Sigmoid colon (tissue), 7 donors: ENCODE measurements around the gene FANCB. TPM values are rescaled to one million over a fixed set of nuclear protein-coding genes. Genes with fewer than 3 reads are reported as not detected.

ENCODE experiments used
- DNase-seq: peaks from one replicate; pipeline ENCODE4 v3.0.0-alpha.2; 2019
- H3K27ac ChIP-seq, 4 donors: fragments of 200-600 bp; sonication (generic); one replicate each; pipeline ENCODE4 v1.5.1; 2016 to 2019; ENCODE audit warnings: mild to moderate bottlenecking in 1 of 4
- H3K27me3 ChIP-seq, 3 donors: fragments of 200-600 bp; sonication (generic); one replicate each; pipeline ENCODE4 v1.5.1; 2019; ENCODE audit warnings: mild to moderate bottlenecking in 1 of 3
- H3K36me3 ChIP-seq, 4 donors: fragments of 200-600 bp; sonication (generic); one replicate each; pipeline ENCODE4 v1.5.1; 2016 to 2019
- H3K4me1 ChIP-seq, 4 donors: fragments of 200-600 bp; sonication (generic); one replicate each; pipeline ENCODE4 v1.5.1; 2017 to 2019
- H3K4me3 ChIP-seq, 4 donors: fragments of 200-600 bp; sonication (generic); one replicate each; pipeline ENCODE4 v1.5.1; 2017 to 2019; ENCODE audit warnings: mild to moderate bottlenecking in 2 of 4, moderate library complexity in 1 of 4
- H3K9me3 ChIP-seq, 4 donors: fragments of 200-600 bp in 3 of 4; sonication (generic) in 3 of 4; one replicate each; pipeline versions ENCODE4 v1.5.1 to v1.6.1; 2013 to 2019
- EP300 ChIP-seq, 4 donors: sonication (generic); formaldehyde crosslinking; IDR thresholded peaks; one replicate each; pipeline ENCODE4 v1.6.1; 2017; ENCODE audit warnings: antibody characterized with exemption in 4 of 4
- POLR2A ChIP-seq, 2 donors: fragments of 450-650 bp; IDR thresholded peaks; one replicate each; pipeline ENCODE4 v1.6.1; 2016; ENCODE audit warnings: antibody characterized with exemption in 2 of 2, mild to moderate bottlenecking in 2 of 2, moderate library complexity in 2 of 2
- POLR2AphosphoS5 ChIP-seq, 4 donors: sonication (generic); formaldehyde crosslinking; IDR thresholded peaks; one replicate each; pipeline ENCODE4 v1.6.1; 2017; ENCODE audit warnings: antibody characterized with exemption in 4 of 4
- WGBS, 2 donors: extraction: QIAGEN DNeasy Blood & Tissue Kit; methylation state at CpG; one replicate each; pipeline ENCODE4 v1.1.7; 2013; 5-methylcytosine and 5-hydroxymethylcytosine counted together
- intact Hi-C: fragments of 100-400 bp; cut with DNase I; formaldehyde crosslinking; loops from one replicate; pipeline ENCODE4 v1.15.1; 2023
- polyA plus RNA-seq, 3 donors: library from polyadenylated mRNA; stranded (reverse); fragments of 200-250 nt; gene quantifications; one replicate each; pipeline ENCODE4 v1.2.3, GENCODE V29; 2013
- total RNA-seq, 4 donors: library from RNA; depleted of rRNA; stranded (reverse); fragments of >200 nt; gene quantifications; one replicate each; pipeline ENCODE4 v1.1.0, GENCODE V29; 2016
- TF ChIP-seq, protein P1 (sequence below), 4 experiments: fragments of 450-650 bp in 3 of 4; fragments of 200-600 bp in 1 of 4; IDR thresholded peaks; one replicate each; pipeline ENCODE4 v1.5.1; 2016 to 2019; ENCODE audit warnings: antibody characterized with exemption in 4 of 4, mild to moderate bottlenecking in 3 of 4, moderate library complexity in 2 of 4
- donor health status: healthy with polysubstance abuse.
- donor health status: Bipolar disorder and iron deficiency.
- donor health status: healthy.

FANCB gene
- total and polyA plus RNA-seq, 7 donors = under 0.01 to 4.4 (median 1.4) TPM

DNA sequence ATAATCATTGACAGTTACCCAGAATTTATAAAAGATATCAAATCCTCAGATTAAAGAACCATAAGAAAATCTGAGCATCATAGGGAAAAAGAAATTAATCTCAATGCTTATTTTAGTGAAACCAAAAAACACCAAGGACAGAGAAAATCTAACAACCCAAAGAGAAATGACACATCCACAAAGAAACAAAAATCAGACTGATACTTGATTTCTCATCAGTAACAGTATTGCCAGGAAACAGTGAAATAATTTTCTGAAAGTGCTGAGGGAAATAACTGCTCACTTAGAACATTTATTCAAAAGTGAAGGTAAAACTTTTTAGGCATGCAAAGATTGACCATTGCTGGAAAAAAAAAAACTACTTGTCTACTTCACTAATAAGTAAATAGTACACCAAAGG is 11.0 kb upstream of the FANCB start:
- DNase-seq = no peak
- no peak overlapping the region for H3K27ac ChIP-seq
- no peaks in the 10 kb centered on the region for H3K36me3 ChIP-seq
- H3K27me3 ChIP-seq = no peaks in the 10 kb centered on the region
- no peaks in the 10 kb centered on the region for H3K4me1 ChIP-seq
- intact Hi-C loops = no loop called here
- TF ChIP-seq POLR2A (IDR thresholded peaks at IDR 0.05) (no peak), POLR2AphosphoS5 (IDR thresholded peaks at IDR 0.05) (no peak), EP300 (IDR thresholded peaks at IDR 0.05) (no peak)
- TF ChIP-seq, protein P1, sequence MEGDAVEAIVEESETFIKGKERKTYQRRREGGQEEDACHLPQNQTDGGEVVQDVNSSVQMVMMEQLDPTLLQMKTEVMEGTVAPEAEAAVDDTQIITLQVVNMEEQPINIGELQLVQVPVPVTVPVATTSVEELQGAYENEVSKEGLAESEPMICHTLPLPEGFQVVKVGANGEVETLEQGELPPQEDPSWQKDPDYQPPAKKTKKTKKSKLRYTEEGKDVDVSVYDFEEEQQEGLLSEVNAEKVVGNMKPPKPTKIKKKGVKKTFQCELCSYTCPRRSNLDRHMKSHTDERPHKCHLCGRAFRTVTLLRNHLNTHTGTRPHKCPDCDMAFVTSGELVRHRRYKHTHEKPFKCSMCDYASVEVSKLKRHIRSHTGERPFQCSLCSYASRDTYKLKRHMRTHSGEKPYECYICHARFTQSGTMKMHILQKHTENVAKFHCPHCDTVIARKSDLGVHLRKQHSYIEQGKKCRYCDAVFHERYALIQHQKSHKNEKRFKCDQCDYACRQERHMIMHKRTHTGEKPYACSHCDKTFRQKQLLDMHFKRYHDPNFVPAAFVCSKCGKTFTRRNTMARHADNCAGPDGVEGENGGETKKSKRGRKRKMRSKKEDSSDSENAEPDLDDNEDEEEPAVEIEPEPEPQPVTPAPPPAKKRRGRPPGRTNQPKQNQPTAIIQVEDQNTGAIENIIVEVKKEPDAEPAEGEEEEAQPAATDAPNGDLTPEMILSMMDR (IDR thresholded peaks at IDR 0.05) = no peak
- no peaks in the 10 kb centered on the region for H3K9me3 ChIP-seq
- no peak overlapping the region for H3K4me3 ChIP-seq

DNA sequence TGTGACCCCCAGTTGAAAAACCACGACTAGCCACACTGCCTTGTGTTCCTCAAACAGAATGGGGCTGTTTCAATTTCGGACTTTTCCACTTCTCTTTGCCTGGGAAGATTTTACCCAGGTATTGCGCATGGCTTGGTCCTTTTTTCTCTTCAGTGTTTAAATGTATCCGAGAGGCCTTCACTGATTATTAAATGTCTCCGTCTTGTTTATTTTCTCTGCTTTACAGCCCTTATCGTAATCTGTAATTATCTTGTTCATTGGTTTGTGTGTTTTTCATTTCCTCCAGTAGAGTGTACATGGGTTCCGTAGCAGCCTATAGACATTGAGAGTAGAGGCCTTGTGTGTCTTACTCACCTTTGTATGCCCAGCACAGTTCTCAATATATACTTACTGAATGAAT is 2.8 kb upstream of the FANCB start:
- Histone ChIP-seq H3K36me3 (no peaks in the 10 kb centered on the region), H3K27ac (no peak overlapping the region), H3K27me3 (no peaks in the 10 kb centered on the region), H3K4me1 (peaks cover 0 to 8% (median 3%) of the 10 kb centered on the region in 4 donors), H3K4me3 (no peak overlapping the region), H3K9me3 (no peaks in the 10 kb centered on the region)
- intact Hi-C loops = no loop called here
- TF ChIP-seq, protein P1 (IDR thresholded peaks at IDR 0.05) = no peak
- TF ChIP-seq POLR2AphosphoS5 (IDR thresholded peaks at IDR 0.05) (no peak), POLR2A (IDR thresholded peaks at IDR 0.05) (no peak), EP300 (IDR thresholded peaks at IDR 0.05) (no peak)
- DNase-seq = no peak
- 41 to 80% methylated on average over 7 of the region's 7 CpGs for WGBS, 2 donors

DNA sequence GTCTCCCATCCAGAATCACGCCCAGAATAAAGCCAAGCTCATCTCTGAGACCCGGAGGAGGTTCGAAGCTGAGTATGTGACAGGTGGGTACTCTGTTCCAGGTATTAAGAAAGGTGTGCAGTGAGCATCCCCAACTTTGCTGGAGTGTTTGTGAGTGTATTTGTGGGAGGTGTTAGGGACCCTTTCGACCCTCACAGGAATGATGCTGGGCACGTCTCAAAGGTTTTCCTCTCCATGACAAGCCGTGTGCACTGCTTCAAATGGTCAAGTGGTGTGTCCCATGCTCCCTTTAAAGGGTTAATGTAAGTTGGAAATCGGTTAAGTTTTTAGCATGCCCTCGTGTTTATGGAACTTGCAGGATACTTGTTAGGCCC is 794 bp upstream of the FANCB start:
- TF ChIP-seq POLR2A (IDR thresholded peaks at IDR 0.05) (no peak), POLR2AphosphoS5 (IDR thresholded peaks at IDR 0.05) (no peak), EP300 (IDR thresholded peaks at IDR 0.05) (no peak)
- TF ChIP-seq, protein P1 (IDR thresholded peaks at IDR 0.05) = no peak
- intact Hi-C loops = loop anchor here (5.0 kb wide), 2 partner anchors 799 to 841 kb away; no protein-coding TSS in a partner anchor
- peaks cover 0 to 8% (median 3%) of the 10 kb centered on the region in 4 donors for H3K4me1 ChIP-seq
- WGBS, 2 donors = 0 to 3% methylated on average over 8 of the region's 8 CpGs
- no peaks in the 10 kb centered on the region for H3K27me3 ChIP-seq
- H3K36me3 ChIP-seq = no peaks in the 10 kb centered on the region
- H3K9me3 ChIP-seq = no peaks in the 10 kb centered on the region
- H3K4me3 ChIP-seq = peak overlapping the region; percentile 69 to 71 (median 71)
- H3K27ac ChIP-seq = peak overlapping the region; percentile 83 to 84 (median 84)
- no peak for DNase-seq

DNA sequence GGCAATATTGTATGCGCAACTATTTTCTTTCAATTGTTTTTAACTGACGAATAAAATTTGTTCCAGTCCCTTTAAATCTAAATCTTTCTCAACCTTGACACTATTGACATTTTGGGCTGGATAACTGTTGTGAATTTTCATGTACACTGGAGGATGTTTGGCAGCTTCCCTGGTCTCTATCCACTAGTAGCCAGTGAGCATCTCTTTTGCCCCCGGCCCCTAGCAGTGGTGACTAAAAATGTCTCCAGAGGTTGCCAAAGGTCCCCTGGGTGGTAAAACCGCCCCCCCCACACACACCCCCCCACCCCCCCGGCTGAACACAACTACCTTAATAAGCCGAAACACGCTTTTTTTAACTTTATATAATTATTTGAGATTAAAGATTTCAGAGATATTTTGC is 514 bp downstream of the FANCB start:
- Histone ChIP-seq H3K4me1 (peaks cover 0 to 8% (median 3%) of the 10 kb centered on the region in 4 donors), H3K27me3 (no peaks in the 10 kb centered on the region), H3K36me3 (no peaks in the 10 kb centered on the region), H3K9me3 (no peaks in the 10 kb centered on the region), H3K27ac (peak overlapping the region; percentile 59 to 84 (median 68)), H3K4me3 (peak overlapping the region in 3 of 4 donors; percentile 69 to 71 (median 71))
- 12 to 17% methylated on average over 7 of the region's 7 CpGs for WGBS, 2 donors
- no peak for DNase-seq
- intact Hi-C loops = loop anchor here (5.0 kb wide), 2 partner anchors 800 to 840 kb away; no protein-coding TSS in a partner anchor
- TF ChIP-seq, protein P1 (IDR thresholded peaks at IDR 0.05) = no peak
- TF ChIP-seq EP300 (IDR thresholded peaks at IDR 0.05) (no peak), POLR2A (IDR thresholded peaks at IDR 0.05) (no peak), POLR2AphosphoS5 (IDR thresholded peaks at IDR 0.05) (no peak)

DNA sequence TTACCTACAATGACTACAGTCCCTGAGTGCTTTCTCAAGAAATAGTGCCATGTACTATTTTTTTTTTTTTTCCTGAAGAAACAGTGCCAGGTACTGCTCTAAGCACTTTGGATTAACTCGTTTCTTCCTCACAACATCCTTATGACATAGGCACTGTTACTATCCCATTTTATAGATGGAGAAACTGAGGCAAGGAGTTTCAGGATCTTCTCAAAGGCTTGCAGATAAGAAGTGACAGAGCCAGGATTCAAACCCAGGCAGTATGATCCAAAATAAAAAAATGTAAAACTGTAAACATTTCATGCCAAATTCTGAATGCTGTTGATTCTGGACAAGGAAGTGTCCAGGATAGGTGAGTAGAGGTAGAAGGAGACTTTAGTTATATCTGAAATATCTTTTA is 1.1 kb downstream of the FANCB start:
- H3K9me3 ChIP-seq = no peaks in the 10 kb centered on the region
- no peak overlapping the region for H3K4me3 ChIP-seq
- H3K4me1 ChIP-seq = peaks cover 0 to 8% (median 3%) of the 10 kb centered on the region in 4 donors
- no peaks in the 10 kb centered on the region for H3K36me3 ChIP-seq
- TF ChIP-seq POLR2AphosphoS5 (IDR thresholded peaks at IDR 0.05) (no peak), POLR2A (IDR thresholded peaks at IDR 0.05) (no peak), EP300 (IDR thresholded peaks at IDR 0.05) (no peak)
- TF ChIP-seq, protein P1 (IDR thresholded peaks at IDR 0.05) = no peak
- no peak for DNase-seq
- WGBS, 2 donors = 45 to 74% methylated on average over 1 of the region's 1 CpG
- intact Hi-C loops = loop anchor here (5.0 kb wide), 2 partner anchors 801 to 839 kb away; no protein-coding TSS in a partner anchor
- H3K27ac ChIP-seq = no peak overlapping the region
- no peaks in the 10 kb centered on the region for H3K27me3 ChIP-seq
